Peyer's patch (tissue), 4 donors: Measurements from ENCODE around the gene GLCCI1. TPM values are rescaled to one million over a fixed set of nuclear protein-coding genes. Genes with fewer than 3 reads are reported as not detected.

ENCODE experiments used
- DNase-seq, 3 donors: peaks; one replicate each; pipeline ENCODE4 v3.0.0-alpha.2; 2017 to 2019
- H3K27ac ChIP-seq, 4 donors: fragments of 200-600 bp; sonication (generic); one replicate each; pipeline ENCODE4 v1.5.1; 2016 to 2019
- H3K27me3 ChIP-seq, 2 donors: fragments of 200-600 bp; sonication (generic); one replicate each; pipeline ENCODE4 v1.5.1; 2019
- H3K36me3 ChIP-seq, 3 donors: fragments of 200-600 bp; sonication (generic); one replicate each; pipeline ENCODE4 v1.5.1; 2016 to 2019
- H3K4me1 ChIP-seq, 4 donors: fragments of 200-600 bp; sonication (generic); one replicate each; pipeline ENCODE4 v1.5.1; 2016 to 2019
- H3K4me3 ChIP-seq, 4 donors: fragments of 200-600 bp; sonication (generic); 1 replicate in 3 of 4; 2 replicates in 1 of 4; pipeline ENCODE4 v1.5.1; 2016 to 2019; ENCODE audit warnings: mild to moderate bottlenecking in 1 of 4
- H3K9me3 ChIP-seq, 4 donors: fragments of 200-600 bp; sonication (generic); one replicate each; pipeline ENCODE4 v1.5.1; 2016 to 2019; ENCODE audit warnings: mild to moderate bottlenecking in 1 of 4
- POLR2A ChIP-seq, 2 donors: fragments of 450-650 bp; IDR thresholded peaks; one replicate each; pipeline ENCODE4 v1.5.1; 2017; ENCODE audit warnings: antibody characterized with exemption in 2 of 2, mild to moderate bottlenecking in 2 of 2, moderate library complexity in 2 of 2
- total RNA-seq, 4 donors: library from RNA; depleted of rRNA; stranded (reverse); fragments of >200 nt; gene quantifications; one replicate each; pipeline ENCODE4 v1.1.0, GENCODE V29; 2016
- TF ChIP-seq, protein P1 (sequence below), 6 experiments: fragments of 450-650 bp in 4 of 6; fragments of 200-600 bp in 2 of 6; sonication (generic) in 1 of 6; IDR thresholded peaks; one replicate each; pipeline ENCODE4 v1.5.1; 2017 to 2019; ENCODE audit warnings: antibody characterized with exemption in 6 of 6, mild to moderate bottlenecking in 3 of 6, moderate library complexity in 1 of 6

Gene GLCCI1
- total RNA-seq, 4 donors from 2014 or later = 5.1 to 33.8 (median 7.9) TPM

DNA sequence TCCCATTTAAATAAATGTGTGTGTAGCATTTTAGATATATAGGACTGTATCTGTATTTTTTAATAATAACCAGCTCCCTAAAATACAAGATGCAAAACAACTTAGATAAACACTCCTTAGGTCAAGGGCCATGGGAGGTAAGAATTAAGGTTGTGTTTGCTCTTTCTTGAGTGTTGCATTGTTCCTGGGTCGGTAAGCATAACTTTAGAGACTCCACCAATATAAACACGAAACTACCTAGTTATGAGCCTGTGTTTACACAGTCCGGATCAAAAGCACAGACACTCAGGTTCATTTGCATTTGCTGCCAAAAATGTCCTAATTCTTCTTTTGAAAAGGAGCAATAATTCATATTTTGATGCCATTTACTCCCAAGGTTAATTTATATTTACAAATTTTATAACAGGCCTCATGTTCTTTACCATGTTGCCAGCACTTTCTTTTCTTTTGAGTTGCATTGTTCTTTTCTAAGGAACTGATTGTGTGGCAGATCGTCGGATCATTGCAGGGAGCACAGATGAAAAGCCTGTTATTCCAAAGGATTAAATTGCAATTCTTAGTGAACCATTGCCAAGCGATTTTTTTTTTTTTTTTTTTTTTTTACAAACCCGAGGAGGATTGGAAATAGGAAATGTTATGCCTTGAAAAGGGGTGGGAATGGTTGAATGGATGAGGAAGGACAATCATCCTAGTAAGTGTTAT lies 45.8 kb upstream of the GLCCI1 start:
- TF ChIP-seq POLR2A (IDR thresholded peaks at IDR 0.05) = no peak
- TF ChIP-seq, protein P1, sequence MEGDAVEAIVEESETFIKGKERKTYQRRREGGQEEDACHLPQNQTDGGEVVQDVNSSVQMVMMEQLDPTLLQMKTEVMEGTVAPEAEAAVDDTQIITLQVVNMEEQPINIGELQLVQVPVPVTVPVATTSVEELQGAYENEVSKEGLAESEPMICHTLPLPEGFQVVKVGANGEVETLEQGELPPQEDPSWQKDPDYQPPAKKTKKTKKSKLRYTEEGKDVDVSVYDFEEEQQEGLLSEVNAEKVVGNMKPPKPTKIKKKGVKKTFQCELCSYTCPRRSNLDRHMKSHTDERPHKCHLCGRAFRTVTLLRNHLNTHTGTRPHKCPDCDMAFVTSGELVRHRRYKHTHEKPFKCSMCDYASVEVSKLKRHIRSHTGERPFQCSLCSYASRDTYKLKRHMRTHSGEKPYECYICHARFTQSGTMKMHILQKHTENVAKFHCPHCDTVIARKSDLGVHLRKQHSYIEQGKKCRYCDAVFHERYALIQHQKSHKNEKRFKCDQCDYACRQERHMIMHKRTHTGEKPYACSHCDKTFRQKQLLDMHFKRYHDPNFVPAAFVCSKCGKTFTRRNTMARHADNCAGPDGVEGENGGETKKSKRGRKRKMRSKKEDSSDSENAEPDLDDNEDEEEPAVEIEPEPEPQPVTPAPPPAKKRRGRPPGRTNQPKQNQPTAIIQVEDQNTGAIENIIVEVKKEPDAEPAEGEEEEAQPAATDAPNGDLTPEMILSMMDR (IDR thresholded peaks at IDR 0.05) = no peak
- Histone ChIP-seq H3K36me3 (no peaks in the 10 kb centered on the region), H3K4me3 (no peak overlapping the region), H3K27ac (no peak overlapping the region), H3K9me3 (no peaks in the 10 kb centered on the region), H3K4me1 (peaks cover 0 to 13% (median 2%) of the 10 kb centered on the region in 4 donors), H3K27me3 (no peaks in the 10 kb centered on the region)
- DNase-seq = no peak

- H3K27ac ChIP-seq = no peak overlapping the region
- peaks cover 0 to 13% (median 2%) of the 10 kb centered on the region in 4 donors for H3K4me1 ChIP-seq
- no peaks in the 10 kb centered on the region for H3K36me3 ChIP-seq
- DNase-seq = no peak
- no peaks in the 10 kb centered on the region for H3K27me3 ChIP-seq
- no peak overlapping the region for H3K4me3 ChIP-seq
- no peaks in the 10 kb centered on the region for H3K9me3 ChIP-seq
- TF ChIP-seq POLR2A (IDR thresholded peaks at IDR 0.05) = no peak
- TF ChIP-seq, protein P1 (IDR thresholded peaks at IDR 0.05) = no peak
Measured at GRCh38 chr7:7923818-7924217, 44.8 kb upstream of the GLCCI1 start.

GRCh38 chr7:7924303-7924702 lies 44.3 kb upstream of the GLCCI1 start:
- no peaks in the 10 kb centered on the region for H3K9me3 ChIP-seq
- H3K27ac ChIP-seq = no peak overlapping the region
- H3K4me1 ChIP-seq = peaks cover 0 to 11% (median 2%) of the 10 kb centered on the region in 4 donors
- TF ChIP-seq, protein P1 (IDR thresholded peaks at IDR 0.05) = no peak
- TF ChIP-seq POLR2A (IDR thresholded peaks at IDR 0.05) = no peak
- DNase-seq = no peak
- no peak overlapping the region for H3K4me3 ChIP-seq
- no peaks in the 10 kb centered on the region for H3K36me3 ChIP-seq
- H3K27me3 ChIP-seq = no peaks in the 10 kb centered on the region

- H3K4me3 ChIP-seq = no peak overlapping the region
- TF ChIP-seq, protein P1 (IDR thresholded peaks at IDR 0.05) = no peak
- TF ChIP-seq POLR2A (IDR thresholded peaks at IDR 0.05) = no peak
- H3K27me3 ChIP-seq = no peaks in the 10 kb centered on the region
- H3K27ac ChIP-seq = no peak overlapping the region
- H3K36me3 ChIP-seq = no peaks in the 10 kb centered on the region
- H3K4me1 ChIP-seq = no peaks in the 10 kb centered on the region
- no peaks in the 10 kb centered on the region for H3K9me3 ChIP-seq
- DNase-seq = no peak
Measured at GRCh38 chr7:7931626-7932025, 37.0 kb upstream of the GLCCI1 start.

GRCh38 chr7:7932553-7932952 lies 36.0 kb upstream of the GLCCI1 start:
- TF ChIP-seq POLR2A (IDR thresholded peaks at IDR 0.05) = no peak
- TF ChIP-seq, protein P1 (IDR thresholded peaks at IDR 0.05) = no peak
- Histone ChIP-seq H3K4me3 (no peak overlapping the region), H3K9me3 (no peaks in the 10 kb centered on the region), H3K4me1 (no peaks in the 10 kb centered on the region), H3K27ac (no peak overlapping the region), H3K36me3 (no peaks in the 10 kb centered on the region), H3K27me3 (no peaks in the 10 kb centered on the region)
- DNase-seq = no peak
